Right lobe of liver (tissue), 6 donors: Measurements from ENCODE around the gene DTX3. TPM values are rescaled to one million over a fixed set of nuclear protein-coding genes. Genes with fewer than 3 reads are reported as not detected.

ENCODE experiments used
- ATAC-seq, 4 donors: fragments of 200-7000 bp; cut with Tn5 transposase; one replicate each; pipeline ENCODE4 v1.9.1; 2020; ENCODE audit warnings: mild to moderate bottlenecking in 4 of 4, moderate library complexity in 4 of 4
- DNase-seq, 3 donors: peaks; one replicate each; pipeline ENCODE4 v3.0.0-alpha.2; 2020
- H3K27ac ChIP-seq, 3 donors: fragments of 200-600 bp; one replicate each; pipeline ENCODE4 v1.8.0; 2022
- H3K27me3 ChIP-seq, 2 donors: fragments of 200-600 bp; one replicate each; pipeline ENCODE4 v1.8.0; 2022
- H3K36me3 ChIP-seq, 4 donors: fragments of 200-600 bp; sonication (generic) in 1 of 4; one replicate each; pipeline versions ENCODE4 v1.5.1 to v1.8.0; 2017 to 2022; ENCODE audit warnings: control low read depth in 1 of 4
- H3K4me1 ChIP-seq, 4 donors: fragments of 200-600 bp; sonication (generic) in 1 of 4; one replicate each; pipeline versions ENCODE4 v1.5.1 to v1.8.0; 2017 to 2022; ENCODE audit warnings: control low read depth in 1 of 4
- H3K4me3 ChIP-seq, 3 donors: fragments of 200-600 bp; one replicate each; pipeline ENCODE4 v1.8.0; 2022
- H3K9me3 ChIP-seq, 4 donors: fragments of 200-600 bp; sonication (generic) in 1 of 4; one replicate each; pipeline versions ENCODE4 v1.5.1 to v1.8.0; 2017 to 2022; ENCODE audit warnings: control low read depth in 1 of 4
- CTCF ChIP-seq, 4 donors: fragments of 200-600 bp in 3 of 4; fragments of 450-650 bp in 1 of 4; IDR thresholded peaks; one replicate each; pipeline versions ENCODE4 v1.5.1 to v1.8.0; 2016 to 2022; ENCODE audit warnings: antibody characterized with exemption in 4 of 4, mild to moderate bottlenecking in 2 of 4
- POLR2A ChIP-seq: fragments of 450-650 bp; IDR thresholded peaks from one replicate; pipeline ENCODE4 v1.6.1; 2017; ENCODE audit warnings: antibody characterized with exemption, mild to moderate bottlenecking
- whole genome bisulfite sequencing: methylation state at CpG from one replicate; pipeline ENCODE4 v1.1.6; 2018; ENCODE audit warnings: low coverage, low lambda C conversion rate; ENCODE audit not compliant: insufficient coverage; ENCODE audit errors: missing lambda C conversion rate; 5-methylcytosine and 5-hydroxymethylcytosine counted together
- intact Hi-C, 2 donors: fragments of 100-400 bp; cut with DNase I; formaldehyde crosslinking; loops; one replicate each; pipeline versions ENCODE4 v1.11.2 to v1.14.1; 2022
- total RNA-seq, 6 experiments: library from RNA; depleted of rRNA in 2 of 6; stranded (reverse); fragments of >200 nt in 2 of 6; fragmentation: NEBNext Ultra II Directional in 3 of 6; extraction: Animal tissue kit (Norgen Biotek cat#: 25700) in 3 of 6; gene quantifications; one replicate each; pipeline versions ENCODE4 v1.1.0 to v1.2.4, GENCODE V29; 2016 to 2023
- donor health status: DM: no; HTN: yes; CAD: no.
- donor health status: DM: no; HTN: no; CAD: no.
- donor health status: DM: no; HTN: no; CAD: no.
- donor health status: DM: no; HTN: yes; CAD: no.
- donor health status: DM: no; HTN: yes; CAD: no.

Gene DTX3
- total RNA-seq, 6 experiments from 2014 or later = 0.86 to 2.7 (median 1.9) TPM

GRCh38 chr12:57571926-57572762 lies 32.5 kb upstream of the DTX3 start:
- WGBS = 83% methylated on average over 10 of the region's 12 CpGs
- ATAC-seq (peak in 1 of 4 donors; percentile 15), DNase-seq (no peak)
- H3K9me3 ChIP-seq = no peaks in the 10 kb centered on the region
- intact Hi-C loops = no loop called here
- H3K4me3 ChIP-seq = no peak overlapping the region
- no peaks in the 10 kb centered on the region for H3K27me3 ChIP-seq
- H3K27ac ChIP-seq = no peak overlapping the region
- TF ChIP-seq CTCF (IDR thresholded peaks at IDR 0.05) (no peak), POLR2A (no peak)
- no peaks in the 10 kb centered on the region for H3K4me1 ChIP-seq
- no peaks in the 10 kb centered on the region for H3K36me3 ChIP-seq

GRCh38 chr12:57574795-57575194 lies 29.8 kb upstream of the DTX3 start:
- ATAC-seq (no peak), DNase-seq (no peak)
- intact Hi-C loops = no loop called here
- no peak overlapping the region for H3K27ac ChIP-seq
- H3K4me1 ChIP-seq = no peaks in the 10 kb centered on the region
- WGBS = 86% methylated on average over 9 of the region's 10 CpGs
- no peaks in the 10 kb centered on the region for H3K27me3 ChIP-seq
- H3K9me3 ChIP-seq = no peaks in the 10 kb centered on the region
- H3K4me3 ChIP-seq = no peak overlapping the region
- H3K36me3 ChIP-seq = no peaks in the 10 kb centered on the region
- TF ChIP-seq CTCF (IDR thresholded peaks at IDR 0.05) = no peak
- no peak for TF ChIP-seq POLR2A

- H3K36me3 ChIP-seq = no peaks in the 10 kb centered on the region
- no peak overlapping the region for H3K4me3 ChIP-seq
- no peaks in the 10 kb centered on the region for H3K4me1 ChIP-seq
- no peak overlapping the region for H3K27ac ChIP-seq
- no peaks in the 10 kb centered on the region for H3K27me3 ChIP-seq
- ATAC-seq = peak in 1 of 4 donors; percentile 23
- DNase-seq = no peak
- intact Hi-C loops = no loop called here
- H3K9me3 ChIP-seq = no peaks in the 10 kb centered on the region
- WGBS = 70% methylated on average over 4 of the region's 12 CpGs
- TF ChIP-seq POLR2A = no peak
- no peak for TF ChIP-seq CTCF (IDR thresholded peaks at IDR 0.05)
These were observed 28.6 kb upstream of the DTX3 start for GRCh38 chr12:57575771-57576612.

GRCh38 chr12:57576613-57577160 lies 27.9 kb upstream of the DTX3 start:
- intact Hi-C loops = no loop called here
- Histone ChIP-seq H3K9me3 (no peaks in the 10 kb centered on the region), H3K27me3 (no peaks in the 10 kb centered on the region), H3K4me1 (no peaks in the 10 kb centered on the region), H3K36me3 (no peaks in the 10 kb centered on the region), H3K27ac (no peak overlapping the region), H3K4me3 (no peak overlapping the region)
- 69% methylated on average over 9 of the region's 9 CpGs for WGBS
- no peak for DNase-seq
- ATAC-seq = no peak
- TF ChIP-seq POLR2A (no peak), CTCF (IDR thresholded peaks at IDR 0.05) (no peak)
